ENCODE results near the gene MALRD1.

Gene MALRD1

GRCh38 chr10:19466709-19467108, 418.1 kb downstream of the MALRD1 start:
- H3K4me2 ChIP-seq = no peak overlapping the region
- H3K36me3 ChIP-seq (ENCODE audit: insufficient read depth) = no peaks in the 10 kb centered on the region
- H3K4me3 ChIP-seq (IDR thresholded peaks at IDR 0.05; ENCODE audit: insufficient read depth, low read depth, low read length) = no peak overlapping the region
- no peaks in the 10 kb centered on the region for H3K4me1 ChIP-seq (ENCODE audit: low read depth, poor library complexity, severe bottlenecking)
- no peak overlapping the region for H3K27ac ChIP-seq
- no peaks in the 10 kb centered on the region for H3K79me2 ChIP-seq (ENCODE audit: insufficient read depth, low read depth)
- H2AFZ ChIP-seq (ENCODE audit: low read depth) = no peak overlapping the region
- no peaks in the 10 kb centered on the region for H3K27me3 ChIP-seq (ENCODE audit: insufficient read depth, low read depth)
- H4K20me1 ChIP-seq (ENCODE audit: insufficient read depth) = no peaks in the 10 kb centered on the region
- TF ChIP-seq, protein P1, sequence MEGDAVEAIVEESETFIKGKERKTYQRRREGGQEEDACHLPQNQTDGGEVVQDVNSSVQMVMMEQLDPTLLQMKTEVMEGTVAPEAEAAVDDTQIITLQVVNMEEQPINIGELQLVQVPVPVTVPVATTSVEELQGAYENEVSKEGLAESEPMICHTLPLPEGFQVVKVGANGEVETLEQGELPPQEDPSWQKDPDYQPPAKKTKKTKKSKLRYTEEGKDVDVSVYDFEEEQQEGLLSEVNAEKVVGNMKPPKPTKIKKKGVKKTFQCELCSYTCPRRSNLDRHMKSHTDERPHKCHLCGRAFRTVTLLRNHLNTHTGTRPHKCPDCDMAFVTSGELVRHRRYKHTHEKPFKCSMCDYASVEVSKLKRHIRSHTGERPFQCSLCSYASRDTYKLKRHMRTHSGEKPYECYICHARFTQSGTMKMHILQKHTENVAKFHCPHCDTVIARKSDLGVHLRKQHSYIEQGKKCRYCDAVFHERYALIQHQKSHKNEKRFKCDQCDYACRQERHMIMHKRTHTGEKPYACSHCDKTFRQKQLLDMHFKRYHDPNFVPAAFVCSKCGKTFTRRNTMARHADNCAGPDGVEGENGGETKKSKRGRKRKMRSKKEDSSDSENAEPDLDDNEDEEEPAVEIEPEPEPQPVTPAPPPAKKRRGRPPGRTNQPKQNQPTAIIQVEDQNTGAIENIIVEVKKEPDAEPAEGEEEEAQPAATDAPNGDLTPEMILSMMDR (conservative IDR thresholded peaks at IDR 0.05; ENCODE audit: low read depth, low read length) = no peak
- H3K9ac ChIP-seq = no peak overlapping the region

GRCh38 chr10:19468413-19468812, 419.8 kb downstream of the MALRD1 start:
- Histone ChIP-seq H3K9ac (no peak overlapping the region), H4K20me1 (ENCODE audit: insufficient read depth) (no peaks in the 10 kb centered on the region), H3K27me3 (ENCODE audit: insufficient read depth, low read depth) (no peaks in the 10 kb centered on the region), H3K4me2 (no peak overlapping the region), H3K36me3 (ENCODE audit: insufficient read depth) (no peaks in the 10 kb centered on the region), H3K4me1 (ENCODE audit: low read depth, poor library complexity, severe bottlenecking) (no peaks in the 10 kb centered on the region), H2AFZ (ENCODE audit: low read depth) (no peak overlapping the region), H3K4me3 (IDR thresholded peaks at IDR 0.05; ENCODE audit: insufficient read depth, low read depth, low read length) (no peak overlapping the region), H3K79me2 (ENCODE audit: insufficient read depth, low read depth) (no peaks in the 10 kb centered on the region), H3K27ac (no peak overlapping the region)
- TF ChIP-seq, protein P1 (conservative IDR thresholded peaks at IDR 0.05; ENCODE audit: low read depth, low read length) = no peak

DNA sequence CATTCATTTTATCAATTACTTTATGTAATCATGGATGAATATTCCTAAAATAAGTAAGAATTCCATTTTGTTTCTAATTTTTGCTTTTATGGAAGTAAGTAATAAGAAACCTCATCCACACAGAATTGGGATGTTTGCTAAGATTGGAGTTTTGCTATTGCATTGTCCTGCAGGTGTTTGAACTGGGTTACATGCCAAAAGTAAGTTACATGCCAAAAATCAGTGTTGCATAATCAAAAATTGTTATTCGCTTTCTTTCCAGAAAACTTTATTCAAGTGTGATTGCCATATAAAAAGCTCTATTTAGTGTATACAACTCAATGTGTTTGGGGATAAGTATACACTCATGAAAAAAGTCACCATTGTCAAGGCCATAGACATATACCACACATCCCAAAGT, 420.9 kb downstream of the MALRD1 start:
- no peaks in the 10 kb centered on the region for H4K20me1 ChIP-seq (ENCODE audit: insufficient read depth)
- H3K9ac ChIP-seq = no peak overlapping the region
- TF ChIP-seq, protein P1 (conservative IDR thresholded peaks at IDR 0.05; ENCODE audit: low read depth, low read length) = no peak
- no peak overlapping the region for H3K4me3 ChIP-seq (IDR thresholded peaks at IDR 0.05; ENCODE audit: insufficient read depth, low read depth, low read length)
- H3K27ac ChIP-seq = no peak overlapping the region
- no peaks in the 10 kb centered on the region for H3K27me3 ChIP-seq (ENCODE audit: insufficient read depth, low read depth)
- no peaks in the 10 kb centered on the region for H3K36me3 ChIP-seq (ENCODE audit: insufficient read depth)
- no peak overlapping the region for H3K4me2 ChIP-seq
- H3K79me2 ChIP-seq (ENCODE audit: insufficient read depth, low read depth) = no peaks in the 10 kb centered on the region
- H2AFZ ChIP-seq (ENCODE audit: low read depth) = no peak overlapping the region
- H3K4me1 ChIP-seq (ENCODE audit: low read depth, poor library complexity, severe bottlenecking) = no peaks in the 10 kb centered on the region

GRCh38 chr10:19479854-19480253, 431.3 kb downstream of the MALRD1 start:
- H3K27me3 ChIP-seq (ENCODE audit: insufficient read depth, low read depth) = no peaks in the 10 kb centered on the region
- no peak overlapping the region for H2AFZ ChIP-seq (ENCODE audit: low read depth)
- TF ChIP-seq, protein P1 (conservative IDR thresholded peaks at IDR 0.05; ENCODE audit: low read depth, low read length) = no peak

More at GRCh38 chr10:19479854-19480253, 431.3 kb downstream of the MALRD1 start:
- Histone ChIP-seq H3K4me2 (no peak overlapping the region), H3K4me1 (ENCODE audit: low read depth, poor library complexity, severe bottlenecking) (peaks cover 9% of the 10 kb centered on the region), H3K79me2 (ENCODE audit: insufficient read depth, low read depth) (no peaks in the 10 kb centered on the region), H3K4me3 (IDR thresholded peaks at IDR 0.05; ENCODE audit: insufficient read depth, low read depth, low read length) (no peak overlapping the region), H3K36me3 (ENCODE audit: insufficient read depth) (no peaks in the 10 kb centered on the region), H4K20me1 (ENCODE audit: insufficient read depth) (no peaks in the 10 kb centered on the region), H3K27ac (no peak overlapping the region), H3K9ac (no peak overlapping the region)

Measured in KMS-11 (cell line).